Measurements from ENCODE around the gene TRIM72.

The TRIM72 gene

DNA sequence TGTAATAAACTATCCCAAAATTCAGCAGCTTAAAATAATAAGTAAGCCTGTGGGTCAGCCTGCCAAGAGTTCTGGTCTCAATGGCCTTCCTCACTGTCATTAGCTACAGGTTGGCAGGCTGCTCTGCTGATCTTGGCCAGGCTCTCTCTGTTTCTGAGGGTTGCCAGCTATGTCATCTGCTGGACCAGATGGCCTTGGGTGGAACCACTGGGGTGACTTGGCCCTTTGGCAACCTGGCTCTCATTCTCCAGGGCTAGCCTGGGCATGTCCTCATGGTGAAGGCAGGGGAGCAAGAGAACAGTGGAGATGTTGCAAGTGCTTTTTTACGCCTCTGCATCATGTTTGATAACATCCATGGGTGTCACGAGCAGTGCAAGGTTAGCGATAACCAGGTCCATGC is 59.8 kb downstream of the TRIM72 start:
- no peaks in the 10 kb centered on the region for H3F3A ChIP-seq (ENCODE audit: control insufficient read depth, insufficient read depth)

DNA sequence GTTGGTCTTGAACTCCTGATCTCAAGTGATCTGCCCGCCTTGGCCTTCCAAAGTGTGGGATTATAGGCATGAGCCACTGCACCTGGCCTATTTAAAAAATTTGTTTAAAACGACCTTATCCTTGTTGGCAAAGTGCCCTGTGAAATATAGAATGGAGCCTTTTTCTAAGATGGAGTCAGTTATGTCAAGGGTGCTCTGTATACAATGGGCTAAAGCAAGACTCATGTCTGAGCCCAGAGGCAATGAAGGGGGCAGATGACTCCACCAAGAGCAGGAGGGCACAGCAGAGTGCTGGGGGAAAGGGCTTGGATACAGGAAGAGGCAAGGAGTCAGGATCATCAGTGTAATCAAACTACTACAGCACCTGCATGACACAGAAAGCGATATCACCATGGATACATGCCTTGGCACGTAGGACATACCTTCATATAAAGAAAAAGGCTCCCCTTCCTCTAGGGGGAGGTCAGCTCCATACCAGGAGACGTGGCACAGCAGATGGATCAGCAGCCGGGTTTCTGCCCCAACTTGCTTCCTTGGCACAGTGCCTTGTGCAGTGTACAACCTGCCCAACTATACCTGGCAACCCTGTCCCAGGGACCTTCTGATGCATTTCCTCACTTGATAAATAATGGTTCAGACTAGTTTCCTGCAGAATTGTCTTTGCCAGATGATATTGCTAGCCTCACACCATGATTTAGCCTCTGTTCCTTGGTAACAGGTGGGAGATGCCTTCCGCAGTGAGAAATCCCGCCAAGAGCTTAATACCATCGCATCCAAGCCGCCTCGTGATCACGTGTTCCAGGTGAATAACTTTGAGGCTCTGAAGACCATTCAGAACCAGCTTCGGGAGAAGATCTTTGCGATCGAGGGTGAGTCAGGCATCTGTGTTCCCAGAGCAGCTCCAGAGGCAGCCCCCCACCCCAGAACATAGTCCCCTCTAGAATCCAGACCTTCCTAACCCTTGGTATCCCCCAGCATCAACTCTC is 61.2 kb downstream of the TRIM72 start:
- Histone ChIP-seq H3K27ac (ENCODE audit: low read depth, low read length) (no peak overlapping the region), H3K4me3 (ENCODE audit: low read length) (no peak overlapping the region), H3K36me3 (ENCODE audit: control insufficient read depth, low read length) (no peaks in the 10 kb centered on the region), H3K79me2 (ENCODE audit: control insufficient read depth, low read length) (no peaks in the 10 kb centered on the region), H4K20me1 (ENCODE audit: control insufficient read depth, insufficient read depth, low read depth, low read length) (no peaks in the 10 kb centered on the region), H3K9me2 (replicated peaks; ENCODE audit: control insufficient read depth, low read length) (no peaks in the 10 kb centered on the region), H3K9me3 (ENCODE audit: control insufficient read depth, insufficient read depth, low read length) (no peaks in the 10 kb centered on the region), H3K4me1 (ENCODE audit: control insufficient read depth, low read length) (no peaks in the 10 kb centered on the region), H3F3A (ENCODE audit: control insufficient read depth, insufficient read depth) (no peaks in the 10 kb centered on the region), H3K27me3 (ENCODE audit: control insufficient read depth, low read length) (no peaks in the 10 kb centered on the region), H3K4me2 (ENCODE audit: low read length) (no peak overlapping the region)
- no peak for TF ChIP-seq CTCF (IDR thresholded peaks at IDR 0.05; ENCODE audit: low read depth, low read length, poor library complexity, severe bottlenecking)
- no peak for TF ChIP-seq EZH2phosphoT487 (IDR thresholded peaks at IDR 0.05; ENCODE audit: borderline replicate concordance, low read length)

More for the DNA sequence above, 59.8 kb downstream of the TRIM72 start:
- TF ChIP-seq EZH2phosphoT487 (IDR thresholded peaks at IDR 0.05; ENCODE audit: borderline replicate concordance, low read length) (no peak), CTCF (IDR thresholded peaks at IDR 0.05; ENCODE audit: low read depth, low read length, poor library complexity, severe bottlenecking) (no peak)
- Histone ChIP-seq H3K27me3 (ENCODE audit: control insufficient read depth, low read length) (no peaks in the 10 kb centered on the region), H3K27ac (ENCODE audit: low read depth, low read length) (no peak overlapping the region), H4K20me1 (ENCODE audit: control insufficient read depth, insufficient read depth, low read depth, low read length) (no peaks in the 10 kb centered on the region), H3K9me2 (replicated peaks; ENCODE audit: control insufficient read depth, low read length) (no peaks in the 10 kb centered on the region), H3K36me3 (ENCODE audit: control insufficient read depth, low read length) (no peaks in the 10 kb centered on the region), H3K4me1 (ENCODE audit: control insufficient read depth, low read length) (no peaks in the 10 kb centered on the region), H3K79me2 (ENCODE audit: control insufficient read depth, low read length) (no peaks in the 10 kb centered on the region), H3K4me3 (ENCODE audit: low read length) (no peak overlapping the region), H3K4me2 (ENCODE audit: low read length) (no peak overlapping the region), H3K9me3 (ENCODE audit: control insufficient read depth, insufficient read depth, low read length) (no peaks in the 10 kb centered on the region)

DNA sequence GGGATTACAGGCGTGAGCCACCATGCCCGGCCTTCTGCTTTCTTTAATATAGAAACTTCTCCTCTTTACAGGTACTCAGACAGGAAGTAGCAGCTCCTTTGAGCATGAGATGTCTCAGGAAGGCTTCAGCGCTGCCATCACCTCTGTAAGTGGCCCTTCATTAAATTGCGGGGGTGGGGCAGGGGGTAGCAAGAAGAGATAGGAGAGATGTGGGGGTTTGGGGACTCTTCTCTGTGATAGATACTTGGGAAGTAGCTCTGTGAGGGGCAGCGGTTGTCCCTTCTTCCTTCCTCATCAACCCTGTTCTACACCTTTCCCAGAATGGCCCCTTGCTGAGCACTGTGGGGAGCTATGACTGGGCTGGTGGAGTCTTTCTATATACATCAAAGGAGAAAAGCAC is 62.7 kb downstream of the TRIM72 start:
- Histone ChIP-seq H3K4me3 (ENCODE audit: low read length) (no peak overlapping the region), H3F3A (ENCODE audit: control insufficient read depth, insufficient read depth) (no peaks in the 10 kb centered on the region), H3K79me2 (ENCODE audit: control insufficient read depth, low read length) (no peaks in the 10 kb centered on the region), H3K9me2 (replicated peaks; ENCODE audit: control insufficient read depth, low read length) (no peaks in the 10 kb centered on the region), H3K9me3 (ENCODE audit: control insufficient read depth, insufficient read depth, low read length) (no peaks in the 10 kb centered on the region), H4K20me1 (ENCODE audit: control insufficient read depth, insufficient read depth, low read depth, low read length) (no peaks in the 10 kb centered on the region), H3K4me1 (ENCODE audit: control insufficient read depth, low read length) (no peaks in the 10 kb centered on the region), H3K27ac (ENCODE audit: low read depth, low read length) (no peak overlapping the region), H3K36me3 (ENCODE audit: control insufficient read depth, low read length) (no peaks in the 10 kb centered on the region), H3K27me3 (ENCODE audit: control insufficient read depth, low read length) (no peaks in the 10 kb centered on the region), H3K4me2 (ENCODE audit: low read length) (no peak overlapping the region)
- no peak for TF ChIP-seq CTCF (IDR thresholded peaks at IDR 0.05; ENCODE audit: low read depth, low read length, poor library complexity, severe bottlenecking)
- TF ChIP-seq EZH2phosphoT487 (IDR thresholded peaks at IDR 0.05; ENCODE audit: borderline replicate concordance, low read length): no peak
